Cardiac fibroblast (primary cell): ENCODE results near the gene CCK.

ENCODE experiments used
- DNase-seq, 2 donors: peaks; one replicate each; pipeline versions ENCODE4 v3.0.0 to v3.0.0-alpha.2; 2010; ENCODE audit warnings: low read depth in 2 of 2
- H3K4me3 ChIP-seq, 2 donors: replicated peaks in 1 of 2; 1 replicate in 1 of 2; 2 replicates in 1 of 2; pipeline ENCODE4 v1.5.1; 2011; ENCODE audit warnings: low read depth in 2 of 2, low read length in 2 of 2, mild to moderate bottlenecking in 2 of 2, moderate library complexity in 1 of 2
- TF ChIP-seq, protein P1 (sequence below): IDR thresholded peaks from one replicate; pipeline ENCODE4 v1.5.1; 2011; ENCODE audit warnings: low read depth, mild to moderate bottlenecking, low read length, inconsistent platforms

The CCK gene

GRCh38 chr3:42210726-42211125, 55.3 kb downstream of the CCK start:
- no peak for DNase-seq
- no peak overlapping the region for H3K4me3 ChIP-seq
- TF ChIP-seq, protein P1, sequence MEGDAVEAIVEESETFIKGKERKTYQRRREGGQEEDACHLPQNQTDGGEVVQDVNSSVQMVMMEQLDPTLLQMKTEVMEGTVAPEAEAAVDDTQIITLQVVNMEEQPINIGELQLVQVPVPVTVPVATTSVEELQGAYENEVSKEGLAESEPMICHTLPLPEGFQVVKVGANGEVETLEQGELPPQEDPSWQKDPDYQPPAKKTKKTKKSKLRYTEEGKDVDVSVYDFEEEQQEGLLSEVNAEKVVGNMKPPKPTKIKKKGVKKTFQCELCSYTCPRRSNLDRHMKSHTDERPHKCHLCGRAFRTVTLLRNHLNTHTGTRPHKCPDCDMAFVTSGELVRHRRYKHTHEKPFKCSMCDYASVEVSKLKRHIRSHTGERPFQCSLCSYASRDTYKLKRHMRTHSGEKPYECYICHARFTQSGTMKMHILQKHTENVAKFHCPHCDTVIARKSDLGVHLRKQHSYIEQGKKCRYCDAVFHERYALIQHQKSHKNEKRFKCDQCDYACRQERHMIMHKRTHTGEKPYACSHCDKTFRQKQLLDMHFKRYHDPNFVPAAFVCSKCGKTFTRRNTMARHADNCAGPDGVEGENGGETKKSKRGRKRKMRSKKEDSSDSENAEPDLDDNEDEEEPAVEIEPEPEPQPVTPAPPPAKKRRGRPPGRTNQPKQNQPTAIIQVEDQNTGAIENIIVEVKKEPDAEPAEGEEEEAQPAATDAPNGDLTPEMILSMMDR, result no peak

GRCh38 chr3:42209917-42210316, 56.1 kb downstream of the CCK start:
- no peak overlapping the region for H3K4me3 ChIP-seq
- TF ChIP-seq, protein P1, result no peak
- DNase-seq, result no peak
